Thyroid gland (tissue), 4 donors: ENCODE data around the gene PDLIM3. TPM values are rescaled to one million over a fixed set of nuclear protein-coding genes. Genes with fewer than 3 reads are reported as not detected.

Experiments
- DNase-seq, 2 donors: peaks; one replicate each; pipeline ENCODE4 v3.0.0-alpha.2; 2019
- H3K27ac ChIP-seq, 3 donors: fragments of 200-600 bp; sonication (generic); 1 replicate in 2 of 3; 2 replicates in 1 of 3; pipeline ENCODE4 v1.5.1; 2016 to 2019; ENCODE audit warnings: mild to moderate bottlenecking in 1 of 3, moderate library complexity in 1 of 3
- H3K27me3 ChIP-seq: fragments of 200-600 bp; sonication (generic); one replicate; pipeline ENCODE4 v1.5.1; 2019
- H3K36me3 ChIP-seq, 2 donors: fragments of 200-600 bp; sonication (generic); one replicate each; pipeline ENCODE4 v1.5.1; 2016 to 2019
- H3K4me1 ChIP-seq, 2 donors: fragments of 200-600 bp; sonication (generic); one replicate each; pipeline ENCODE4 v1.5.1; 2017 to 2019
- H3K4me3 ChIP-seq, 3 donors: fragments of 200-600 bp; sonication (generic); replicated peaks in 1 of 3; 1 replicate in 2 of 3; 2 replicates in 1 of 3; pipeline ENCODE4 v1.5.1; 2016; ENCODE audit warnings: mild to moderate bottlenecking in 1 of 3
- H3K9me3 ChIP-seq: fragments of 200-600 bp; sonication (generic); one replicate; pipeline ENCODE4 v1.5.1; 2017
- CTCF ChIP-seq, 6 experiments: fragments of 200-600 bp in 3 of 6; fragments of 450-650 bp in 3 of 6; sonication (generic) in 3 of 6; IDR thresholded peaks; one replicate each; pipeline ENCODE4 v1.5.1; 2016 to 2019; ENCODE audit warnings: antibody characterized with exemption in 6 of 6, mild to moderate bottlenecking in 2 of 6, inconsistent platforms in 1 of 6, moderate library complexity in 1 of 6
- POLR2A ChIP-seq, 2 donors: fragments of 450-650 bp; IDR thresholded peaks; one replicate each; pipeline ENCODE4 v1.6.1; 2017; ENCODE audit warnings: antibody characterized with exemption in 2 of 2, mild to moderate bottlenecking in 2 of 2, moderate library complexity in 1 of 2
- WGBS, 2 donors: methylation state at CpG; one replicate each; pipeline ENCODE4 v1.1.5; 2017; 5-methylcytosine and 5-hydroxymethylcytosine counted together
- intact Hi-C: fragments of 100-400 bp; cut with DNase I; formaldehyde crosslinking; loops from one replicate; pipeline ENCODE4 v1.15.1; 2023
- total RNA-seq, 4 donors: library from RNA; depleted of rRNA; stranded (reverse); fragments of >200 nt; gene quantifications; one replicate each; pipeline ENCODE4 v1.2.3, GENCODE V29; 2016

The PDLIM3 gene
- total RNA-seq, 4 donors from 2014 or later = 124 to 411 (median 252) TPM

- Histone ChIP-seq H3K4me1 (peaks cover 5 to 9% of the 10 kb centered on the region in 2 donors), H3K27me3 (no peaks in the 10 kb centered on the region)
- intact Hi-C loops = no loop called here
Measured at GRCh38 chr4:185570727-185571126, 35.4 kb upstream of the PDLIM3 start.

GRCh38 chr4:185567381-185568376 lies 32.4 kb upstream of the PDLIM3 start:
- Histone ChIP-seq H3K4me1 (peaks cover 5 to 9% of the 10 kb centered on the region in 2 donors), H3K36me3 (no peaks in the 10 kb centered on the region), H3K9me3 (no peaks in the 10 kb centered on the region), H3K4me3 (no peak overlapping the region), H3K27ac (peak overlapping the region; percentile 17 to 57 (median 29)), H3K27me3 (no peaks in the 10 kb centered on the region)
- 78 to 80% methylated on average over 21 of the region's 21 CpGs for WGBS, 2 donors
- TF ChIP-seq POLR2A (IDR thresholded peaks at IDR 0.05) (no peak), CTCF (IDR thresholded peaks at IDR 0.05) (no peak)
- DNase-seq = peak in 1 of 2 donors; percentile 13
- intact Hi-C loops = no loop called here

More at GRCh38 chr4:185570727-185571126, 35.4 kb upstream of the PDLIM3 start:
- no peaks in the 10 kb centered on the region for H3K36me3 ChIP-seq
- 95 to 97% methylated on average over 3 of the region's 3 CpGs for WGBS, 2 donors
- no peak overlapping the region for H3K27ac ChIP-seq
- no peaks in the 10 kb centered on the region for H3K9me3 ChIP-seq
- TF ChIP-seq CTCF (IDR thresholded peaks at IDR 0.05) = no peak
- no peak for TF ChIP-seq POLR2A (IDR thresholded peaks at IDR 0.05)
- H3K4me3 ChIP-seq = no peak overlapping the region
- DNase-seq = no peak

- DNase-seq = no peak
- Histone ChIP-seq H3K27me3 (no peaks in the 10 kb centered on the region), H3K36me3 (no peaks in the 10 kb centered on the region), H3K9me3 (no peaks in the 10 kb centered on the region), H3K4me1 (peaks cover 5 to 9% of the 10 kb centered on the region in 2 donors), H3K27ac (peak overlapping the region; percentile 17 to 57 (median 29)), H3K4me3 (no peak overlapping the region)
- intact Hi-C loops = no loop called here
- TF ChIP-seq CTCF (IDR thresholded peaks at IDR 0.05) (no peak), POLR2A (IDR thresholded peaks at IDR 0.05) (no peak)
- 44 to 75% methylated on average over 1 of the region's 1 CpG for WGBS, 2 donors
Measured at GRCh38 chr4:185566972-185567371, 31.7 kb upstream of the PDLIM3 start.

- no peak for DNase-seq
- no peaks in the 10 kb centered on the region for H3K27me3 ChIP-seq
- 74 to 82% methylated on average over 8 of the region's 8 CpGs for WGBS, 2 donors
- H3K9me3 ChIP-seq = no peaks in the 10 kb centered on the region
- H3K4me1 ChIP-seq = peaks cover 5 to 9% of the 10 kb centered on the region in 2 donors
- H3K27ac ChIP-seq = peak overlapping the region; percentile 17 to 57 (median 29)
- intact Hi-C loops = no loop called here
- H3K36me3 ChIP-seq = no peaks in the 10 kb centered on the region
- no peak overlapping the region for H3K4me3 ChIP-seq
- TF ChIP-seq POLR2A (IDR thresholded peaks at IDR 0.05) (no peak), CTCF (IDR thresholded peaks at IDR 0.05) (no peak)
Measured at GRCh38 chr4:185566425-185566824, 31.1 kb upstream of the PDLIM3 start.

- intact Hi-C loops = no loop called here
- TF ChIP-seq CTCF (IDR thresholded peaks at IDR 0.05) (no peak), POLR2A (IDR thresholded peaks at IDR 0.05) (no peak)
- no peak for DNase-seq
Measured at GRCh38 chr4:185565696-185566095, 30.4 kb upstream of the PDLIM3 start.

More at GRCh38 chr4:185565696-185566095, 30.4 kb upstream of the PDLIM3 start:
- no peak overlapping the region for H3K4me3 ChIP-seq
- WGBS, 2 donors = 80 to 98% methylated on average over 3 of the region's 3 CpGs
- H3K27ac ChIP-seq = no peak overlapping the region
- no peaks in the 10 kb centered on the region for H3K9me3 ChIP-seq
- no peaks in the 10 kb centered on the region for H3K36me3 ChIP-seq
- H3K4me1 ChIP-seq = peaks cover 5 to 9% of the 10 kb centered on the region in 2 donors
- H3K27me3 ChIP-seq = no peaks in the 10 kb centered on the region
